HEK293 (cell line): Measurements from ENCODE around the gene FMN1.

ENCODE experiments used
- CTCF ChIA-PET: fragments of 350-600 bp; formaldehyde crosslinking; extraction: SDS; loops from one replicate; lab custom pipeline; 2021; ENCODE audit warnings: antibody characterized with exemption; lab: Yijun Ruan, JAX
- POLR2A ChIA-PET: fragments of 300-600 bp; formaldehyde crosslinking; extraction: SDS; loops from one replicate; lab custom pipeline; 2020; ENCODE audit warnings: antibody characterized with exemption, inconsistent platforms; lab: Yijun Ruan, JAX
- H3K27ac ChIP-seq: fragments of 200-500 bp; sonication (Bioruptor generic); 2 replicates; pipeline ENCODE4 v1.5.1; 2014; ENCODE audit warnings: low read depth, low read length, control low read depth, inconsistent platforms; ENCODE audit errors: extremely low read depth
- H3K36me3 ChIP-seq, 2 experiments: fragments of 200-500 bp in 1 of 2; sonication (Bioruptor generic) in 1 of 2; 1 replicate in 1 of 2; 2 replicates in 1 of 2; pipeline ENCODE4 v1.5.1; 2014 to 2017; ENCODE audit warnings: inconsistent platforms in 2 of 2, low read length in 2 of 2; ENCODE audit not compliant: control insufficient read depth in 2 of 2, insufficient read depth in 1 of 2
- H3K4me1 ChIP-seq: fragments of 200-500 bp; sonication (Bioruptor generic); 2 replicates; pipeline ENCODE4 v1.5.1; 2014; ENCODE audit warnings: mild to moderate bottlenecking, low read length, inconsistent platforms; ENCODE audit not compliant: control insufficient read depth, insufficient read depth
- H3K4me3 ChIP-seq: 2 replicates; pipeline ENCODE4 v1.5.1; 2011; ENCODE audit warnings: low read depth, mild to moderate bottlenecking, control low read depth, low read length, moderate library complexity
- H3K9me3 ChIP-seq: fragments of 200-500 bp; sonication (Bioruptor generic); 2 replicates; pipeline ENCODE4 v1.5.1; 2014; ENCODE audit warnings: low read depth, low read length, inconsistent platforms; ENCODE audit not compliant: control insufficient read depth, insufficient read depth
- GLI4 ChIP-seq: fragments of 450-650 bp; formaldehyde crosslinking; IDR thresholded peaks from 2 replicates; pipeline ENCODE4 v1.5.1; 2016; ENCODE audit warnings: missing biosample characterization, missing genetic modification characterization
- KLF8 ChIP-seq: fragments of 450-650 bp; formaldehyde crosslinking; IDR thresholded peaks from 2 replicates; pipeline ENCODE4 v1.5.1; 2016; ENCODE audit warnings: missing biosample characterization, missing genetic modification characterization
- KLF9 ChIP-seq: fragments of 450-650 bp; formaldehyde crosslinking; IDR thresholded peaks from 2 replicates; pipeline ENCODE4 v1.5.1; 2016; ENCODE audit warnings: missing biosample characterization, missing genetic modification characterization, low read depth
- MEIS1 ChIP-seq: sonication (generic); formaldehyde crosslinking; IDR thresholded peaks from 2 replicates; pipeline ENCODE4 v1.8.1; 2022; ENCODE audit warnings: missing genetic modification reagents, mild to moderate bottlenecking, borderline replicate concordance
- PRDM1 ChIP-seq: fragments of 450-650 bp; formaldehyde crosslinking; IDR thresholded peaks from 2 replicates; pipeline ENCODE4; 2016; ENCODE audit warnings: missing biosample characterization, missing genetic modification characterization
- PRDM4 ChIP-seq: fragments of 450-650 bp; formaldehyde crosslinking; IDR thresholded peaks from 2 replicates; pipeline ENCODE4 v1.5.1; 2017; ENCODE audit warnings: missing biosample characterization, missing genetic modification characterization
- REST ChIP-seq: fragments of 450-650 bp; formaldehyde crosslinking; IDR thresholded peaks from 2 replicates; pipeline ENCODE4 v1.5.1; 2016; ENCODE audit warnings: missing biosample characterization, missing genetic modification characterization
- SP7 ChIP-seq: fragments of 450-650 bp; formaldehyde crosslinking; IDR thresholded peaks from 2 replicates; pipeline ENCODE4 v1.5.1; 2016; ENCODE audit warnings: missing biosample characterization, missing genetic modification characterization
- ZBTB6 ChIP-seq: fragments of 450-650 bp; formaldehyde crosslinking; IDR thresholded peaks from 2 replicates; pipeline ENCODE4 v1.5.1; 2017; ENCODE audit warnings: missing biosample characterization, missing genetic modification characterization
- ZNF10 ChIP-seq: fragments of 450-650 bp; formaldehyde crosslinking; IDR thresholded peaks from 2 replicates; pipeline ENCODE4 v1.5.1; 2017; ENCODE audit warnings: missing biosample characterization, missing genetic modification characterization
- ZNF112 ChIP-seq: fragments of 450-650 bp; formaldehyde crosslinking; IDR thresholded peaks from 2 replicates; pipeline ENCODE4 v1.5.0; 2017; ENCODE audit warnings: missing biosample characterization, missing genetic modification characterization
- ZNF114 ChIP-seq: fragments of 450-650 bp; formaldehyde crosslinking; IDR thresholded peaks from 2 replicates; pipeline ENCODE4 v1.5.0; 2017; ENCODE audit warnings: missing biosample characterization, missing genetic modification characterization
- ZNF146 ChIP-seq: fragments of 450-650 bp; formaldehyde crosslinking; IDR thresholded peaks from 2 replicates; pipeline ENCODE4 v1.5.1; 2016; ENCODE audit warnings: missing biosample characterization, missing genetic modification characterization
- ZNF155 ChIP-seq: fragments of 450-650 bp; formaldehyde crosslinking; IDR thresholded peaks from 2 replicates; pipeline ENCODE4 v1.5.1; 2016; ENCODE audit warnings: missing biosample characterization, missing genetic modification characterization
- ZNF2 ChIP-seq: fragments of 450-650 bp; formaldehyde crosslinking; IDR thresholded peaks from 2 replicates; pipeline ENCODE4 v1.5.1; 2016; ENCODE audit warnings: missing biosample characterization, missing genetic modification characterization
- ZNF23 ChIP-seq: fragments of 450-650 bp; formaldehyde crosslinking; IDR thresholded peaks from 2 replicates; pipeline ENCODE4 v1.5.1; 2016; ENCODE audit warnings: missing biosample characterization, missing genetic modification characterization, borderline replicate concordance
- ZNF280C ChIP-seq: fragments of 450-650 bp; formaldehyde crosslinking; IDR thresholded peaks from 2 replicates; pipeline ENCODE4 v1.5.1; 2016; ENCODE audit warnings: missing biosample characterization, missing genetic modification characterization
- ZNF292 ChIP-seq: fragments of 450-650 bp; formaldehyde crosslinking; IDR thresholded peaks from 2 replicates; pipeline ENCODE4 v1.5.1; 2016; ENCODE audit warnings: low read depth, missing biosample characterization, missing genetic modification characterization, borderline replicate concordance
- ZNF366 ChIP-seq: fragments of 450-650 bp; formaldehyde crosslinking; conservative IDR thresholded peaks from 2 replicates; pipeline ENCODE4 v1.5.1; 2016; ENCODE audit warnings: missing biosample characterization, missing genetic modification characterization
- ZNF394 ChIP-seq: fragments of 450-650 bp; formaldehyde crosslinking; IDR thresholded peaks from 2 replicates; pipeline ENCODE4 v1.5.1; 2016; ENCODE audit warnings: missing biosample characterization, missing genetic modification characterization, mild to moderate bottlenecking, moderate library complexity, borderline replicate concordance
- ZNF423 ChIP-seq: fragments of 450-650 bp; formaldehyde crosslinking; IDR thresholded peaks from 2 replicates; pipeline ENCODE4 v1.5.1; 2016; ENCODE audit warnings: missing biosample characterization, missing genetic modification characterization
- ZNF473 ChIP-seq: fragments of 450-650 bp; formaldehyde crosslinking; IDR thresholded peaks from 2 replicates; pipeline ENCODE4 v1.5.1; 2017; ENCODE audit warnings: missing biosample characterization, missing genetic modification characterization
- ZNF558 ChIP-seq: fragments of 450-650 bp; formaldehyde crosslinking; IDR thresholded peaks from 2 replicates; pipeline ENCODE4 v1.5.1; 2016; ENCODE audit warnings: missing biosample characterization, missing genetic modification characterization
- ZNF664 ChIP-seq: fragments of 450-650 bp; formaldehyde crosslinking; IDR thresholded peaks from 2 replicates; pipeline ENCODE4 v1.5.1; 2016; ENCODE audit warnings: missing biosample characterization, missing genetic modification characterization

FMN1 gene

GRCh38 chr15:32888221-32888761 is 306.2 kb downstream of the FMN1 start:
- no peaks in the 10 kb centered on the region for H3K9me3 ChIP-seq
- no peak for TF ChIP-seq ZNF292 (tag by site-specific recombination)
- no peak for TF ChIP-seq ZNF558
- no peak for TF ChIP-seq ZNF366 (tag by site-specific recombination)
- TF ChIP-seq ZNF23 (tag by site-specific recombination), result no peak
- TF ChIP-seq MEIS1 (CRISPR knock-in tag), result no peak
- no peak for TF ChIP-seq KLF8 (tag by site-specific recombination)
- no peaks in the 10 kb centered on the region for H3K4me1 ChIP-seq
- POLR2A ChIA-PET, result no interaction called here
- CTCF ChIA-PET, result interaction anchor here (0.9 kb wide), 1 partner anchor 45 kb away, joined by 3 read pairs; no protein-coding TSS in a partner anchor
- no peak overlapping the region for H3K27ac ChIP-seq
- no peak overlapping the region for H3K4me3 ChIP-seq
- no peaks in the 10 kb centered on the region for H3K36me3 ChIP-seq

GRCh38 chr15:32887090-32887489 is 307.4 kb downstream of the FMN1 start:
- H3K4me3 ChIP-seq, result no peak overlapping the region
- H3K36me3 ChIP-seq, result no peaks in the 10 kb centered on the region
- no peak overlapping the region for H3K27ac ChIP-seq
- POLR2A ChIA-PET, result no interaction called here
- no peaks in the 10 kb centered on the region for H3K4me1 ChIP-seq
- TF ChIP-seq PRDM1 (tag by site-specific recombination), result no peak
- TF ChIP-seq ZNF423 (tag by site-specific recombination), result no peak
- TF ChIP-seq ZNF112, result no peak
- no peak for TF ChIP-seq ZNF10 (tag by site-specific recombination)
- TF ChIP-seq KLF9 (tag by site-specific recombination), result no peak
- no peak for TF ChIP-seq SP7 (tag by site-specific recombination)
- no peak for TF ChIP-seq GLI4
- no peak for TF ChIP-seq ZNF473 (tag by site-specific recombination)
- TF ChIP-seq PRDM4, result no peak
- TF ChIP-seq ZNF280C (tag by site-specific recombination), result no peak
- TF ChIP-seq ZNF114 (tag by site-specific recombination), result no peak
- TF ChIP-seq ZNF2 (tag by site-specific recombination), result no peak
- CTCF ChIA-PET, result interaction anchor here (0.7 kb wide), 1 partner anchor 13 kb away, joined by 3 read pairs; no protein-coding TSS in a partner anchor
- H3K9me3 ChIP-seq, result no peaks in the 10 kb centered on the region

GRCh38 chr15:32886459-32886858 is 308.1 kb downstream of the FMN1 start:
- Histone ChIP-seq H3K4me1 (no peaks in the 10 kb centered on the region), H3K36me3 (no peaks in the 10 kb centered on the region), H3K9me3 (no peaks in the 10 kb centered on the region), H3K4me3 (no peak overlapping the region), H3K27ac (no peak overlapping the region)
- CTCF ChIA-PET, result no interaction called here
- POLR2A ChIA-PET, result no interaction called here
- TF ChIP-seq ZNF146 (no peak), ZNF423 (tag by site-specific recombination) (no peak), REST (tag by site-specific recombination) (no peak), ZNF155 (tag by site-specific recombination) (no peak), ZNF664 (no peak), ZBTB6 (tag by site-specific recombination) (no peak), ZNF394 (no peak)
